T47D (cell line): ENCODE measurements around the gene CAMK2D.

ENCODE experiments used
- DNase-seq, 2 experiments: peaks; one replicate each; pipeline versions ENCODE4 v3.0.0 to v3.0.0-alpha.2; 2011 to 2012; ENCODE audit warnings: low read depth in 1 of 2, low spot score in 1 of 2
- JUND ChIP-seq: IDR thresholded peaks from 2 replicates; pipeline ENCODE4 v1.6.1; 2012; ENCODE audit warnings: low read depth
- in situ Hi-C: cut with HindIII; loops from 2 replicates; pipeline ENCODE4 v1.10.0; 2016; ENCODE audit warnings: low sequenced_read_pairs, low pct_unique_long_range_greater_than_20kb

The CAMK2D gene

DNA sequence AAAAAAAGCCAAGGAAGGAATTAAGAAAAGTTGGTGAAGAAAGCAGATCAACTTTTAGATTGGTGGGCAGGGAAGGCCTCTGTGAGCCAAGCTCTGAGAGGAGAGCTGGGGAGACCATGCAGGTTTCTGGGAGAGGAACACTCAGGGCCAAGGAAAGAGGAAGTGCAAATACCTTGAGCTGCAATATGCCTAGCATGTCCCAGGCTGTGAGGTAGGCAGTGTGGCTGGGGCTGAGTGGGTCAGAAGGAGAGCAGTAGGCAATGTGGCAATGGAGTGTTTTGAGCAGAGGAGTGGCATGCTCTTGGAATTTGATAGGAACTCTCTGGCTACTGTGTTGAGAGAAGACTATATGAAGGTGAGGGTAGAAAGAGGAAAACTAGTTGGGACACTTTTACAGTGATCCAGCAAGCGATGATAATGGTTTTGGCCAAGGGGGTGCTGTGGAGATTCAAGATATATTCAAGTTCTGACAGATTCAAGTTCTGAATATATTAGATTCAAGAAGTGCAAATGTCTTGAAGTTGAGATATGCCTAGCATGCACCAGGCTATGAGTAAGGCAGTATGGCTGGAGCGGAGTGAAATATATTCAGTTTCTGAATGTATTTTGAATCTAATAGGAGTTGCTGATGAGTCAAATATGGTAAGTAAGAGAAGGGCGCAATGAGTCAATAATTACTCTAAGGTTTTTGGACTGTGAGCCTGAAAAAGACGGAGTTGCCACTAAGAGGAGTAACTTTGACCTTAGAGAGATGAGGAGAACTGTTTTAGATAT lies 172.5 kb downstream of the CAMK2D start:
- in situ Hi-C loops: no loop called here
- DNase-seq: no peak
- no peak for TF ChIP-seq JUND

DNA sequence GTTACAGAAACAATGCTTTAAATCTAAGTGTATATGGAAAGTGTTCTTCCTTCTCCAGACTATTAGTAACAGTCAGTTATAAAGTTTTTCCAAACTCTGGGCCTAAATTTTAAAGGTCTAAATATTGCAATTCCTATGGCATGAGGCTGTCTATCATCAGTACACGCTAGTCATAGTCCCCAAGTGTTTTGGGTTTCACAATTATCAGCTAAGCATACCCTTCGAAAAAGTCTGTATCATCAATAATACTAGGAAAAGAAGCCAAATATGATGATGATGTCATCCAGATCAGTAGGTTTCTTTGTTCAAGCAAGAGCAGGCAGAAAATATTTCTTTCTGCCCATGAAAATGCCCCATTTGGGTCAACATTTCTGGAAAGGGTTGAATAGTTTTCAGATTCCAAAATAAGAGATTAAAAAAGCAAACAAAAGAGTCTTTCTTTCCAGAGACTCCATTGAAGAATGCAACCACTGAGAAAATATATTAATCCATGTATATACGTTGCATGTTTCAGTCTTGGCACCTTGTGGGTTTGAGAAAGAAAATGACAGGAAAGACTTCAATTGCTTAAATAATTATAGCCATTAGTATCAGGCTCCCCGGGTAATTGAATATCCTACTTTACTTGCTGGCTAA lies 173.8 kb downstream of the CAMK2D start:
- no peak for DNase-seq
- in situ Hi-C loops: no loop called here
- TF ChIP-seq JUND: no peak

DNA sequence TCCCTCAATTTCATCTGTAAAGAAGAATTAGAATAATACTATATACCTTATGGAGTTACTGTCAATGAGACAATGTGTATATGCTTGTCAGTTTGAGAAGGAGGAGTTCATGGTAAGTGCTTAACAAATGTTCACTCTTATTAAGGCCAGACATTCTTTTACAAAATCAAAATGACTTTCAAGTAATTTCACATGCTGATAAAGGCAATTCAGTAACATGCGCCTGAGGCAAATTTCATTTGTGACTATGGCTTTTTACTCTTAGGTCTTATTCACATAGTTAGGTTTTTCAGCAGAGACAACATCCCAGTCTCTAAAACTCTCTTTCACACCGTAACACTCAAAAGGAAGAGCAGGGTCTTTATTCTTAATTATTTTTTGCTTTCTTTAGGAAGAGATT lies 174.4 kb downstream of the CAMK2D start:
- in situ Hi-C loops: no loop called here
- no peak for DNase-seq
- no peak for TF ChIP-seq JUND

DNA sequence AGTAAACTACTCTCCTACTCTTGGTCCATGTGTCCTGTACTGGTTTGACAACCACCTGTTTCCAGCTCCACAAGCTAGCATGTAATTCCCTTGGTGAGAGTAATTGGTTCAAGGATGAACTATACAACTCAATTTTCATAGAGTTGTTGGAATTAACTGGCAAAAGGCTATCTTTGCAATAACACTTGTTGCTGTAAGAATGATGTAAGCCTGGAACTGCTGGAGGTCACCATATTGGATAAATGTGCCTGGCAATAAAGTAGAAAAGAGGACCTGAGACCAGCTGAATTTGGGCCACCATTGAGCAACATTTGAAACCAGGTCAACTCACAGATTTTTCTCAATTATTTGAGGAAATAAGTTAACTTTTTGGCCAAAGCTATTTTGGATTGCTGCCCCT lies 175.5 kb downstream of the CAMK2D start:
- TF ChIP-seq JUND: no peak
- DNase-seq: no peak
- in situ Hi-C loops: no loop called here

DNA sequence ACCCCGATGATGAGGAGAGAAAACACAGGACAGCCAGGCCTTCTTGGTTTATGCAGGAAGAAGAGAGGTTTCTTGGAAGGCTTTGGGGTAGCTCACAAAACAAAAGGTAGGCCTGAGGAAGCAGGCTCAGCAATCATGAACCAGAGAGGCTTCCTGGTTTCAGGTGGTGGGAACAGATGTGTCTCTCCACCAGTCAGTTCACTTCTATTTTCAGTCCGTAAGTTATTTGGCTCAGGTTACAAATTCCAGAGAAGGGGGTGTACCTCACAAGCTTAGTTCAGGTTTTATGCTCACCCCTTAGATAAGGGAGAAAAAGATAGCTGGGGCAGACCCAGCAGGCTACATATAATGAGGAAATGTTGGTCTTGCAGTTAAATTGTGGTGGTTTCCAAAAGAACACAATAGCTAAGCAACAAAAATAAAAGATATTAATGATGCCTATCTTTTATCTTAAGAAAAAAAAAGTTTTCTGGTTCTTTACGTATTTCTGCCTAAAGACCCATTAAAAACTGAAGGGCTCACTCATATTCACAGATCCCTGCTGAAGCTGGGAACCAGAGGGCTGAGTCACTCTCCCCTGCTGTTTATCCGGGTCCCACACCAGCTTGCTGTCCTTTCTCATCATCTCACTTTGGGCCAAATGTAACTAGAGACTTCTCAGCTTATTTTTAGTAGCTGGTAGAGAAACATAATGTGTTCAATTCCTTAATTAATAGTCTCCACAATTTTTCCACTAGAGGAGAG lies 177.0 kb downstream of the CAMK2D start:
- no peak for DNase-seq
- in situ Hi-C loops: no loop called here
- no peak for TF ChIP-seq JUND

DNA sequence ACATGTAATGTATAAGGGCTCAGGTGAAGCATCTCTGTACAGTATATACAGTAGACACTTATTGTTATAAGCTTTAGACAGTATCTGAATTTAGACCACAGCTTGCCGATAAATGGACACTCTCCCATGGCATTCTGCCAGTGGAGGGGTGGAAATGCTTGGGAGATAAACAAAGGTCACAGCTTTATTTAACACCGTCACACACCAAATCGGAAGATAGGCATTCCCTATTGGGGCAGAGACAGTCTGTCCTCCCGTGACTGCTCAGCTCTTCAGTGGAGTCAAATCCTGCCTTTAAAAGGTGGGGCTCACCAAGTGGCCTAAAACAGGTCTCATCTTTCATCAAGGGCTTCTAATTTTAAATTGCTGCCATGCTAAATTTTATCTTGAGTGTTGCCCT lies 178.8 kb downstream of the CAMK2D start:
- in situ Hi-C loops: no loop called here
- TF ChIP-seq JUND: no peak
- DNase-seq: no peak

DNA sequence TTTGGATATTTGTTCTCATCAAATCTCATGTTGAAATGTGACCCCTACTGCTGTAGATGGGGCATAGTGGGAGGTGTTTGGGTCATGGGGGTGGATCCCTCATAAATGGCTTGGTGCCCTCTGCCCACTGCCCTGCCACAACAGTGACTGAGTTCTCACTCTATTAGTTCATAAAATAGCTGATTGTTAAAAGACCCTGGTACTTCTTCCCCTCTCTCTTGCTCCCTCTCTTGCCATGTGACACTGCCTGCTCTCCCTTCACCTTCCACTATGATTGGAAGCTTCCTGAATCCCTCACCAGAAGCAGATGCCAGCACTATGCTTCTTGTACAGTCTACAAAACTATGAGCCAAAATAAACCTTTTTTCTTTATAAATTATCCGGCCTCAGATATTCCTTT lies 182.2 kb downstream of the CAMK2D start:
- in situ Hi-C loops: no loop called here
- TF ChIP-seq JUND: no peak
- DNase-seq: no peak

DNA sequence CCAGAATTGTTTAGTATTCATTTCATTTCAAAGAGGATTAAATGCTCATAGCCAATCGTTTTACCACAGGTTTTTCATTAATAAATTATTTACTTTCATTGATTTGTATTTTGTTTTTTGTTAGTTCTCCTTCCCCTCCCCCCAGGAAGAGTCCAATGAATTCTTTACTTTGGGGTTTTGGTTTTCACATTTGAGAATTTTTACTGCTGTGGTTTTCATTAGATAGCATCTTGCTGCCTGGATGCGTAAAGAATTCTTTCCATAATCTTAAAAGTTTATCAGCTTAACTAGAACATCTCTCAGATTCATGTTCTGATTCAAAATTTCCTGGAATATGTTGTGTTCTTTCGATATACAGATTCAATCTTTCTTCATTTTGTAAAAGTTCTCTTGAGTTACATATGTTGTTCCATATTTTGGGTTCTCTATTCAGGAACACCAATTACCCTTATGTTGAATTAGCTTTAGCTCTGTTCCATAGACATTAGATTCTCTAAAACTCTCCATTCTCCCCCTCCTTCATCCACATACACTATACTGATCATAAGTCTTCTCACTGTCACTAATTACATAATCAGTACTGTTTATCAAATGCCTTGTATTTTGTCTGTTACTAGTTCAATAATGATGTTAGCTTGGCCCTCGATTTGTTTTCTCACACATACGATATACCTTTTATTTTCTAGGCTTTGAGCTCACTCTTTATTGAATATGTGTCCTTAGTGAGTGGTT lies 184.4 kb downstream of the CAMK2D start:
- TF ChIP-seq JUND: no peak
- no peak for DNase-seq
- in situ Hi-C loops: no loop called here

DNA sequence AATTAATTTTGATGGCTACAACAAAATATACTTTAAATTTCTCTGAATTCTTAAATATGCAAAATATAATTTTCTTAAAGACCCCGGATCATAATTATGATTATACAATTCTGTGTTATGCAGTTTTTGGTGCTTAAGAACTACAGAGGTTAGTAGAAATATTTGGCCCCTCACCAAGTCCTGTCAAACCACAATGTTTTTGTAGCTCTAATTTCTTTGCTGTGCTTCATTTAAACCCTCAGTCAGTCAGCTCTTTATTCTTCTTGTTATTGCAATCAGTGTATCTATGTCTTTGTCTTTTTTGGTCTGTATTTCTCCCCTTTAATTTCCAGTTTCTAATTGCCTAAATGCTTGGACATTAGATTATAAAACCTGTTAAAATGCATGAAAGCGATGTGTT lies 186.1 kb downstream of the CAMK2D start:
- in situ Hi-C loops: no loop called here
- no peak for DNase-seq
- TF ChIP-seq JUND: no peak

DNA sequence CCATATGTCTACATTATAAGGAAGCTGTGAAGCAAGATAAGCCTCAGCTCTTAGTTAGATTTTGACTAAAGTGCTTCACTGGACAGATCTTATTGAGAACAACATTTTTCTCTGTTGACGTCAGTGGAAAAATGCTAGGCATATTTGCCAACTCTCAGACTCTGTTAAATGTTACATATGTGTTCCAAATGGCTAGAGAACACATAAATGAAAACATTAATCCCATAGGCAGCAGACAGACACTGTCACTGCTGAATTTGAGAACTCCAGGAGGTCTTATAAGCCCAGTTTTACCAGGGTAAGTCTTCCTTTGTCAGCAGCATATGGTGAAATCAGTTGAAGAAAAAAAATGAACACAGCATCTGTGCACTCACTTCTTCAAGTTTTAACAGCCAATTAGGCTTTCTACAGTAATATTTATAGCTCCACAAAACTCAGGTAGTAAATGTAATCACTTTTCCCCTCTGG lies 186.9 kb downstream of the CAMK2D start:
- no peak for TF ChIP-seq JUND
- in situ Hi-C loops: no loop called here
- DNase-seq: no peak

DNA sequence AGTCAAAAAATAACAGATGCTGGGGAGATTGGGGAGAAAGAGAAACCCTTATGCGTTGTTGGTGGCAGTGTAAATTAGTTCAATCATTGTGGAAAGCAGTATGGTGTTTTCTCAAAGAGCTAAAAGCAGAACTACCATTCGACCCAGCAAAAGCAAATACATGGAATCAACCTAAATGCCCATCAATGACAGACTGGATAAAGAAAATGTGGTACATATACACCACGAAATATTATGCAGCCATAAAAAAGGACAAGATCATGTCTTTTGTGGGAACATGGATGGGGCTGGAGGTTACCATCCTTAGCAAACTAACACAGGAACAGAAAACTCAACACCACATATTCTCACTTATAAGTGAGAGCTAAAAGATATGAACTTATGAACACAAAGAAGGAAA lies 188.9 kb downstream of the CAMK2D start:
- no peak for TF ChIP-seq JUND
- DNase-seq: no peak
- in situ Hi-C loops: no loop called here

DNA sequence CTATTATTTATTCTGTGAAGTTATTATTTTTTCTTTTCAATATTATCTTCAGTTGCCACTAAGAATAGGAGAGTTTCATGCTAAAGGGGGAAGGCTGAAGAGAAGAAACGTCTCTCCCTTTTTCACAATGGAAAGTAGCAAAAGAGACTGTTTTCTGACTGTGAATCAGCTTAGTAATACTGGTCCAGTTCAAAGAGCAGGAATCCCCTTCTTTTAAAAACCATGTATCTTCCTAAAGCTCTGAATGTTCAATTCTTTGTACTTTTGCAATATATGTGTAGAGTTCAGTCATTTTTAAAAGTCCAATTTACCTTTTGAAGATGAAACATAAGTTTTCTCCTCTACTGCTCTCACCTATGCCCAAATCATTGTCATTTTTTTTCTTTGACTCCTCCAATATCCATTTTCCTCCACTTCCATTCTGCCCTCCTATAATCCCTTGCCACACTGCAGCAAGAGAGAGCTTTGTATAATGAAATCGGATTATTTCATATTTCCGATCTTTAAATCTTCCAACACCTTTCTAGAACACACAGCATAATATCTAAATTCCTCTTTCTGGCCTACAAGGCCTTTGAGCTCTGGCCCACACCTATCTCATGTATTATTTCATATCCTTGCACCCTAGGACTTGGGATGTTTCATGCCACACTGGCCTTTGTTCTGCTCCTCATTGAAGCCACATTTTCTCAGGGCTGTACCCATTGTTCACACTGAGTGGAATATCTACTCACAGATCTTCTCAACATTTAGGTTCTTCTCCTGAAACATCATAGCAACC lies 195.3 kb downstream of the CAMK2D start:
- in situ Hi-C loops: no loop called here
- DNase-seq: no peak

More for the DNA sequence above, 195.3 kb downstream of the CAMK2D start:
- TF ChIP-seq JUND: no peak
